Measurements from ENCODE around the gene TLE7. TPM values are rescaled to one million over a fixed set of nuclear protein-coding genes. Genes with fewer than 3 reads are reported as not detected.

TLE7 gene
- total RNA-seq, 1 donor from 2014 or later = not detected

- DNase-seq (ENCODE audit: extremely low read depth, low read depth, low spot score) = no peak
Observed at GRCh38 chr16:71449020-71449419, 7.2 kb upstream of the TLE7 start.

- DNase-seq (ENCODE audit: extremely low read depth, low read depth, low spot score) = no peak
Observed at GRCh38 chr16:71448274-71448866, 6.5 kb upstream of the TLE7 start.

GRCh38 chr16:71443714-71444113 is 1.9 kb upstream of the TLE7 start:
- DNase-seq (ENCODE audit: extremely low read depth, low read depth, low spot score) = no peak

- DNase-seq (ENCODE audit: extremely low read depth, low read depth, low spot score) = no peak
Observed at GRCh38 chr16:71441348-71442050, 355 bp downstream of the TLE7 start.

GRCh38 chr16:71440669-71441347 is 1.0 kb downstream of the TLE7 start:
- no peak for DNase-seq (ENCODE audit: extremely low read depth, low read depth, low spot score)

- no peak for DNase-seq (ENCODE audit: extremely low read depth, low read depth, low spot score)
Observed at GRCh38 chr16:71439523-71439922, 2.3 kb downstream of the TLE7 start.

- no peak for DNase-seq (ENCODE audit: extremely low read depth, low read depth, low spot score)
Observed at GRCh38 chr16:71436473-71436872, 5.4 kb downstream of the TLE7 start.

- no peak for DNase-seq (ENCODE audit: extremely low read depth, low read depth, low spot score)
Observed at GRCh38 chr16:71432906-71433305, 8.9 kb downstream of the TLE7 start.

- DNase-seq (ENCODE audit: extremely low read depth, low read depth, low spot score) = no peak
Observed at GRCh38 chr16:71431991-71432390, 9.9 kb downstream of the TLE7 start.

- no peak for DNase-seq (ENCODE audit: extremely low read depth, low read depth, low spot score)
Observed at GRCh38 chr16:71431176-71431575, 10.7 kb downstream of the TLE7 start.

- no peak for DNase-seq (ENCODE audit: extremely low read depth, low read depth, low spot score)
Observed at GRCh38 chr16:71430744-71431143, 11.1 kb downstream of the TLE7 start.

GRCh38 chr16:71429581-71429980 is 12.3 kb downstream of the TLE7 start:
- DNase-seq (ENCODE audit: extremely low read depth, low read depth, low spot score) = no peak

GRCh38 chr16:71428883-71429282 is 13.0 kb downstream of the TLE7 start:
- DNase-seq (ENCODE audit: extremely low read depth, low read depth, low spot score) = no peak

GRCh38 chr16:71428385-71428784 is 13.5 kb downstream of the TLE7 start:
- no peak for DNase-seq (ENCODE audit: extremely low read depth, low read depth, low spot score)

GRCh38 chr16:71426880-71427615 is 14.8 kb downstream of the TLE7 start:
- DNase-seq (ENCODE audit: extremely low read depth, low read depth, low spot score) = no peak

GRCh38 chr16:71426069-71426879 is 15.6 kb downstream of the TLE7 start:
- DNase-seq (ENCODE audit: extremely low read depth, low read depth, low spot score) = peak; percentile 37

GRCh38 chr16:71425746-71426068 is 16.1 kb downstream of the TLE7 start:
- no peak for DNase-seq (ENCODE audit: extremely low read depth, low read depth, low spot score)

GRCh38 chr16:71424626-71425025 is 17.2 kb downstream of the TLE7 start:
- DNase-seq (ENCODE audit: extremely low read depth, low read depth, low spot score) = no peak

- DNase-seq (ENCODE audit: extremely low read depth, low read depth, low spot score) = no peak
Observed at GRCh38 chr16:71423865-71424264, 18.0 kb downstream of the TLE7 start.

- no peak for DNase-seq (ENCODE audit: extremely low read depth, low read depth, low spot score)
Observed at GRCh38 chr16:71423016-71423415, 18.8 kb downstream of the TLE7 start.

- DNase-seq (ENCODE audit: extremely low read depth, low read depth, low spot score) = no peak
Observed at GRCh38 chr16:71421911-71422310, 19.9 kb downstream of the TLE7 start.

Data from glomerular endothelial cell (primary cell).